IPS-18c (cell line): Measurements from ENCODE around the gene TBC1D2B.

ENCODE experiments used
- H3K4me3 ChIP-seq: 2 replicates; pipeline ENCODE4 v1.7.0; 2013; ENCODE audit warnings: low read depth, mild to moderate bottlenecking, low read length, moderate library complexity; ENCODE audit not compliant: insufficient read depth
- H3K9me3 ChIP-seq: one replicate; pipeline ENCODE4 v1.6.1; 2013; ENCODE audit warnings: mild to moderate bottlenecking, low read length, moderate library complexity; ENCODE audit not compliant: control insufficient read depth, insufficient read depth

The TBC1D2B gene

GRCh38 chr15:78024883-78025282, 52.6 kb downstream of the TBC1D2B start:
- Histone ChIP-seq H3K9me3 (no peaks in the 10 kb centered on the region), H3K4me3 (no peak overlapping the region)

- Histone ChIP-seq H3K4me3 (no peak overlapping the region), H3K9me3 (no peaks in the 10 kb centered on the region)
Observed at GRCh38 chr15:78024519-78024870, 53.0 kb downstream of the TBC1D2B start.

GRCh38 chr15:78023865-78024518, 53.5 kb downstream of the TBC1D2B start:
- Histone ChIP-seq H3K9me3 (no peaks in the 10 kb centered on the region), H3K4me3 (no peak overlapping the region)

GRCh38 chr15:78023081-78023665, 54.3 kb downstream of the TBC1D2B start:
- Histone ChIP-seq H3K4me3 (no peak overlapping the region), H3K9me3 (no peaks in the 10 kb centered on the region)

GRCh38 chr15:78021761-78022160, 55.8 kb downstream of the TBC1D2B start:
- Histone ChIP-seq H3K9me3 (no peaks in the 10 kb centered on the region), H3K4me3 (no peak overlapping the region)

- H3K9me3 ChIP-seq, result no peaks in the 10 kb centered on the region
- no peak overlapping the region for H3K4me3 ChIP-seq
Observed at GRCh38 chr15:78020007-78020406, 57.5 kb downstream of the TBC1D2B start.

GRCh38 chr15:78018946-78019644, 58.4 kb downstream of the TBC1D2B start:
- no peaks in the 10 kb centered on the region for H3K9me3 ChIP-seq

GRCh38 chr15:78018445-78018844, 59.1 kb downstream of the TBC1D2B start:
- Histone ChIP-seq H3K9me3 (no peaks in the 10 kb centered on the region), H3K4me3 (no peak overlapping the region)

More at GRCh38 chr15:78018946-78019644, 58.4 kb downstream of the TBC1D2B start:
- no peak overlapping the region for H3K4me3 ChIP-seq

- H3K9me3 ChIP-seq, result no peaks in the 10 kb centered on the region
- no peak overlapping the region for H3K4me3 ChIP-seq
Observed at GRCh38 chr15:78016860-78017259, 60.7 kb downstream of the TBC1D2B start.

- no peaks in the 10 kb centered on the region for H3K9me3 ChIP-seq
- no peak overlapping the region for H3K4me3 ChIP-seq
Observed at GRCh38 chr15:78012643-78013077, 64.9 kb downstream of the TBC1D2B start.

GRCh38 chr15:78010067-78010466, 67.4 kb downstream of the TBC1D2B start:
- Histone ChIP-seq H3K4me3 (no peak overlapping the region), H3K9me3 (no peaks in the 10 kb centered on the region)

GRCh38 chr15:78007964-78008886, 69.3 kb downstream of the TBC1D2B start:
- Histone ChIP-seq H3K4me3 (no peak overlapping the region), H3K9me3 (no peaks in the 10 kb centered on the region)

- no peak overlapping the region for H3K4me3 ChIP-seq
- no peaks in the 10 kb centered on the region for H3K9me3 ChIP-seq
Observed at GRCh38 chr15:78007211-78007931, 70.1 kb downstream of the TBC1D2B start.

- no peaks in the 10 kb centered on the region for H3K9me3 ChIP-seq
Observed at GRCh38 chr15:78006567-78007205, 70.8 kb downstream of the TBC1D2B start.

GRCh38 chr15:78004919-78005634, 72.4 kb downstream of the TBC1D2B start:
- Histone ChIP-seq H3K9me3 (no peaks in the 10 kb centered on the region), H3K4me3 (no peak overlapping the region)

More at GRCh38 chr15:78006567-78007205, 70.8 kb downstream of the TBC1D2B start:
- no peak overlapping the region for H3K4me3 ChIP-seq

GRCh38 chr15:78004222-78004727, 73.2 kb downstream of the TBC1D2B start:
- Histone ChIP-seq H3K4me3 (no peak overlapping the region), H3K9me3 (no peaks in the 10 kb centered on the region)
